ENCODE measurements around the gene TMEM222.

The TMEM222 gene

DNA sequence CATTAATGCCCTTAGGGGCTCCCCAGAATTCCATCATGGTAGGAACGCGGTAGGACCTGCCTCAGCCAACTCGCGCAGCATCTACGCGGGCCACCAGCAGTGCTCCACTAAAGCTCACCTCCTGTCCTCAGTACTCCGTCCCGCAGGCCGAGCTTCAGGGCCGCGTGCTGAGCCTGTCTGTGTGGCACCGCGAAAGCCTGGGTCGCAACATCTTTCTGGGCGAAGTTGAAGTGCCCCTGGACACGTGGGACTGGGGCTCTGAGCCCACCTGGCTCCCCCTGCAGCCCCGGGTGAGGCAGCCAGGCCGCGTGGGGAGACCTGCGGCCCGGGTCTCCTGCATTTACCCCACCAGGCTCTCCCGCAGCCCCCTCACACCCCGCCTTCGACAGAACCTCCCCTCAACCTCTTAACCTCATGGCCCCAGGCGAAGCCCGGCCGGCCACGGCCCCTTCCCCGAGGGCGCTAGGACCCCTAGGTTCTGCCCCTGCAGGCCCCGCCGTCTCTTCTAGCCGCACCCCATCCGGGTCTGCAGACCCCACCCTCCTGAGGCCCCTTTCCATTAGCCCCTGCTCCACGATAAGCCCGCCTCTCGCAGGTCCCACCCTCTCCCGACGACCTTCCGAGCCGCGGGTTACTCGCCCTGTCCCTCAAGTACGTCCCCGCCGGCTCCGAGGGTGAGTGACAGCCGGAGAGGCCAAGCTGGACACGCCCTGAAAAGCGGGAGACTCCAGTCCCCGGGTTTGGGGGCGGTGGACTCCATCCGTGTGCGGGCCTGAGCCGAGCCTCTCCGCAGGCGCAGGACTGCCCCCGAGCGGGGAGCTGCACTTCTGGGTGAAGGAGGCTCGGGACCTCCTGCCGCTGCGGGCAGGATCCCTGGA, 28.9 kb downstream of the TMEM222 start:
- Histone ChIP-seq H3K79me2 (ENCODE audit: insufficient read depth, low read length) (no peaks in the 10 kb centered on the region), H2AFZ (ENCODE audit: low read depth, low read length, severe bottlenecking) (no peak overlapping the region), H3K36me3 (ENCODE audit: low read length) (no peaks in the 10 kb centered on the region), H3K9me2 (replicated peaks; ENCODE audit: insufficient read depth, low read length) (no peaks in the 10 kb centered on the region), H3K9ac (ENCODE audit: low read length) (no peak overlapping the region), H3K9me3 (ENCODE audit: insufficient read depth, low read length) (no peaks in the 10 kb centered on the region), H3F3A (ENCODE audit: insufficient read depth) (no peaks in the 10 kb centered on the region), H4K20me1 (ENCODE audit: low read depth, low read length) (no peaks in the 10 kb centered on the region), H3K4me2 (ENCODE audit: low read depth, low read length, poor library complexity, severe bottlenecking) (no peak overlapping the region), H3K4me3 (ENCODE audit: insufficient read depth, low read length, poor library complexity, severe bottlenecking) (no peak overlapping the region), H3K27me3 (ENCODE audit: low read length) (no peaks in the 10 kb centered on the region), H3K27ac (ENCODE audit: low read depth, low read length) (no peak overlapping the region)
- TF ChIP-seq, protein P1, sequence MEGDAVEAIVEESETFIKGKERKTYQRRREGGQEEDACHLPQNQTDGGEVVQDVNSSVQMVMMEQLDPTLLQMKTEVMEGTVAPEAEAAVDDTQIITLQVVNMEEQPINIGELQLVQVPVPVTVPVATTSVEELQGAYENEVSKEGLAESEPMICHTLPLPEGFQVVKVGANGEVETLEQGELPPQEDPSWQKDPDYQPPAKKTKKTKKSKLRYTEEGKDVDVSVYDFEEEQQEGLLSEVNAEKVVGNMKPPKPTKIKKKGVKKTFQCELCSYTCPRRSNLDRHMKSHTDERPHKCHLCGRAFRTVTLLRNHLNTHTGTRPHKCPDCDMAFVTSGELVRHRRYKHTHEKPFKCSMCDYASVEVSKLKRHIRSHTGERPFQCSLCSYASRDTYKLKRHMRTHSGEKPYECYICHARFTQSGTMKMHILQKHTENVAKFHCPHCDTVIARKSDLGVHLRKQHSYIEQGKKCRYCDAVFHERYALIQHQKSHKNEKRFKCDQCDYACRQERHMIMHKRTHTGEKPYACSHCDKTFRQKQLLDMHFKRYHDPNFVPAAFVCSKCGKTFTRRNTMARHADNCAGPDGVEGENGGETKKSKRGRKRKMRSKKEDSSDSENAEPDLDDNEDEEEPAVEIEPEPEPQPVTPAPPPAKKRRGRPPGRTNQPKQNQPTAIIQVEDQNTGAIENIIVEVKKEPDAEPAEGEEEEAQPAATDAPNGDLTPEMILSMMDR (IDR thresholded peaks at IDR 0.05; ENCODE audit: insufficient read depth, low read length, poor library complexity, severe bottlenecking): no peak
- no peak for TF ChIP-seq EZH2phosphoT487 (conservative IDR thresholded peaks at IDR 0.05; ENCODE audit: low read length)

DNA sequence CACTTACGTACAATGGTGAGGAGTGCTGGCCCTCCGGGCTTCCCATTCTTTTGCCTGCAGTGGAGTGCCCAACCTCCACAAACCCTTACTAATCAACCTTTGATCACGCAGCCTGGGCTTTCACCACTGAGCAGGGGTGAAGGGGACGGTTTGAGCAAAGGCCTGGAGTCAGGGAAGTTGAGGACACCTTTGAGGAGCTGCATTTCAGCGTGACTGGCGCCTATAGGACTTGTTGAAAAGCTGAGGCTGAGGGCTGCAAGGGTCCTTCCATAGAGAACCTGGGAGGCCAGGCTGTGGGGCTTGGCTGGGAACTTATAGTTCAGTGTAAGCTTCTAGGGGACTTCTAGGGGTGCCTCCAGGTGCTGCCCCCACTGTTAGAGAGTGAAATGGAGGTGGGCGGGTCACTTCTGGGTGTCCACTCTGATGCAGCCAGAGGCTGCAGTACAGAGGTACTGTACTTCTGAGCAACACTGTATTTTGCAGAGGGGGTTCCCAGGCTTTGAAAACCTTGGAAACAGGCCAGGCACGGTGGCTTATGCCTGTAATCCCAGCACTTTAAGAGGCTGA, 29.7 kb downstream of the TMEM222 start:
- no peaks in the 10 kb centered on the region for H3F3A ChIP-seq (ENCODE audit: insufficient read depth)
- H4K20me1 ChIP-seq (ENCODE audit: low read depth, low read length): no peaks in the 10 kb centered on the region
- no peak overlapping the region for H2AFZ ChIP-seq (ENCODE audit: low read depth, low read length, severe bottlenecking)
- no peak overlapping the region for H3K4me3 ChIP-seq (ENCODE audit: insufficient read depth, low read length, poor library complexity, severe bottlenecking)
- H3K36me3 ChIP-seq (ENCODE audit: low read length): no peaks in the 10 kb centered on the region
- H3K9me3 ChIP-seq (ENCODE audit: insufficient read depth, low read length): no peaks in the 10 kb centered on the region
- H3K79me2 ChIP-seq (ENCODE audit: insufficient read depth, low read length): no peaks in the 10 kb centered on the region
- TF ChIP-seq, protein P1 (IDR thresholded peaks at IDR 0.05; ENCODE audit: insufficient read depth, low read length, poor library complexity, severe bottlenecking): no peak
- TF ChIP-seq EZH2phosphoT487 (conservative IDR thresholded peaks at IDR 0.05; ENCODE audit: low read length): no peak
- H3K9me2 ChIP-seq (replicated peaks; ENCODE audit: insufficient read depth, low read length): no peaks in the 10 kb centered on the region
- no peaks in the 10 kb centered on the region for H3K27me3 ChIP-seq (ENCODE audit: low read length)
- no peak overlapping the region for H3K9ac ChIP-seq (ENCODE audit: low read length)
- no peak overlapping the region for H3K4me2 ChIP-seq (ENCODE audit: low read depth, low read length, poor library complexity, severe bottlenecking)
- no peak overlapping the region for H3K27ac ChIP-seq (ENCODE audit: low read depth, low read length)

DNA sequence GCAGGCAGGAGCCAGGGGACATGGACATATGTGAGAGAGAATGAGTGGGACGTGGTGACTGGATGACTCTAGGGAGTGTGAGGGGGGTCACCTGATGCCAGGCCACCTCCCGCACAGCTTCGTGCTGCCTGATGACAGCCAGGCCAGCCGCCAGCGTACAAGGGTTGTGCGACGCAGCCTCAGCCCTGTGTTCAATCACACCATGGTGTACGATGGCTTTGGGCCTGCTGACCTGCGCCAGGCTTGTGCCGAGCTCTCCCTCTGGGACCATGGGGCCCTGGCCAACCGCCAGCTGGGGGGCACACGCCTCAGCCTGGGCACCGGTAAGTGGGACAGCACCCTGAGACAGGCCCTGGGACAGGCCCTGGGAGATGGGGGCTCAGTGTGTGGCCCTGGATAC, 31.2 kb downstream of the TMEM222 start:
- H4K20me1 ChIP-seq (ENCODE audit: low read depth, low read length): no peaks in the 10 kb centered on the region
- H3K27me3 ChIP-seq (ENCODE audit: low read length): no peaks in the 10 kb centered on the region
- H2AFZ ChIP-seq (ENCODE audit: low read depth, low read length, severe bottlenecking): no peak overlapping the region
- no peaks in the 10 kb centered on the region for H3F3A ChIP-seq (ENCODE audit: insufficient read depth)
- no peaks in the 10 kb centered on the region for H3K36me3 ChIP-seq (ENCODE audit: low read length)
- no peak overlapping the region for H3K9ac ChIP-seq (ENCODE audit: low read length)
- no peak overlapping the region for H3K27ac ChIP-seq (ENCODE audit: low read depth, low read length)
- no peak for TF ChIP-seq EZH2phosphoT487 (conservative IDR thresholded peaks at IDR 0.05; ENCODE audit: low read length)
- TF ChIP-seq, protein P1 (IDR thresholded peaks at IDR 0.05; ENCODE audit: insufficient read depth, low read length, poor library complexity, severe bottlenecking): no peak
- H3K79me2 ChIP-seq (ENCODE audit: insufficient read depth, low read length): no peaks in the 10 kb centered on the region
- no peaks in the 10 kb centered on the region for H3K9me3 ChIP-seq (ENCODE audit: insufficient read depth, low read length)
- H3K4me3 ChIP-seq (ENCODE audit: insufficient read depth, low read length, poor library complexity, severe bottlenecking): no peak overlapping the region
- no peaks in the 10 kb centered on the region for H3K9me2 ChIP-seq (replicated peaks; ENCODE audit: insufficient read depth, low read length)
- no peak overlapping the region for H3K4me2 ChIP-seq (ENCODE audit: low read depth, low read length, poor library complexity, severe bottlenecking)
